Measurements from ENCODE around the gene PAQR6. TPM values are rescaled to one million over a fixed set of nuclear protein-coding genes. Genes with fewer than 3 reads are reported as not detected.

Gene PAQR6
- polyA plus RNA-seq, 4 donors: 2.4 to 6.8 (median 4.0) TPM

- no peak for DNase-seq (ENCODE audit: low read depth in 4 of 4, low spot score in 3 of 4)
Observed at GRCh38 chr1:156266051-156266450, 18.2 kb upstream of the PAQR6 start.

DNA sequence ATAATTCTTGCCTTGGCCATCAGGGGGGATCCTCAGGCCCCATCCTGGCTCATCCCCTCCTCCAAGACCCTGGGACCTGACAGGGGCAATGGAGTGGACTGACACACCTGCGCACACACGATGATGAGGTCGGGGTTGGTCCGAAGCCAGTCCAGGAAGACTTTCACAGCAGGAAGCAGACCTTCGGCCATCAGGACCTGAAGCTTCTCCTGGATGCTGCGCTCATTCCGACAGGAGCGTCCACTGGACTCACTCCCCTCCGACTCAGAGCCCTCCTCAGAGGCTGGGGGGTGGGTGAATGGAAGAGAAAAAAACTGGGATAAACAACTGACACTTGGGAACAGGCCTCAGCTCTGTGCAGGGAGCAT, 15.4 kb upstream of the PAQR6 start:
- DNase-seq (ENCODE audit: low read depth in 4 of 4, low spot score in 3 of 4): no peak

DNA sequence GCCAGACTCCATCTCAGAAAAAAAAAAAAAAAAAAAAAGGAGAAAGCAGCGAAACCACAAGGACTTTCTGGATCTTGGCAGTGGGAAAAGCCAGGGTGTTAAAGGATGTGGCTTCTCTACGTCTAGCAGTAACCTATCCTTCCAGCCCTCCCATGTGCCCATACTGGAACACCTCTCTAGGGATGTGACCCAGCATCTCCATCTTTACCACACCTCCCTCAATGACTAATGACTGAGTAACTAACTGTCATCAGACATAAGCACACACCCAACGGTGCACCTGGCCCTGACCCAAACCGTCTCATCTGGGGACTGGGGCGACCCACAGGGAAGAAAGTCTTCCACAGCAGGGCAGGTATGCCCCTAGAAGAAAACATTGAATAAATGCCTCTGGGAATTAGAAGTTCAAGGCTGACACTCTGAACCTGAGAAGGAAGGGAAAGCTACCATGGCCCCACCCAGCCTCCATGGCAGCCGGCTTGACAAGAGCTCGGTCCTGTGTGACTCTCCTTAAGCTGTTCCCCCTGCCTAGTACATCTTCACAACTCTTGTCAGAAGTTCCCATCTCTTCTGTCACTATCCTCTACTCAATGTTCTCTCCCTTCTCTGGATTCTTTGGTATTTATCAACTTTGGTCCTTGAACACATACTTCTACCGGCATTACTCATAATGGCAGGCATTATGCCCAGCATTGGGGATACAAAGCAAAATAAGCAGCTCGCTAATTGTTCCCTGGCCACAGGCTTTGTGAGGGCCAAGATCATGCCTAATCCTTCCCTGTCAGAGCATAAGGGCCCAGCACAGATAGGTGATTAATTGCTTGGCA, 14.8 kb upstream of the PAQR6 start:
- no peak for DNase-seq (ENCODE audit: low read depth in 4 of 4, low spot score in 3 of 4)

DNA sequence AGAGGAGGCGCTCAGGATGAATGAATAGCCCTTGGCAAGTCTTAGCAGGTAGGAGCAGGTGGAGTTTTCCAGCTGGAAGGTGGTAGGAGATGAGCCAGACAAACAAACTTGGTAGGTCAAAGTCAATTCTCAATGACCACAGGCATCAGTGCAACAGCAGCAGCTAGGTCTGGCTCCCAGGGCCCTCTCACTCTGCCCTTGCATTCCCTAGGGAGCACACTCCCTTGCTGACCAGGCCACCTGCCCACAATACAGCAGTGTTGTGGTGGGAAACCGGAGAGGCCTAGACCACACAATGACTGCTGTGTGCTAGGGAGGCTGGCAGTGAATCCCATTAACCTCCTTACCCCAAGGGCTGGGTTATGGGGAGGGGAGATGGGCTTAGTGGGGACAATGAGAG, 13.0 kb upstream of the PAQR6 start:
- no peak for DNase-seq (ENCODE audit: low read depth in 4 of 4, low spot score in 3 of 4)

DNA sequence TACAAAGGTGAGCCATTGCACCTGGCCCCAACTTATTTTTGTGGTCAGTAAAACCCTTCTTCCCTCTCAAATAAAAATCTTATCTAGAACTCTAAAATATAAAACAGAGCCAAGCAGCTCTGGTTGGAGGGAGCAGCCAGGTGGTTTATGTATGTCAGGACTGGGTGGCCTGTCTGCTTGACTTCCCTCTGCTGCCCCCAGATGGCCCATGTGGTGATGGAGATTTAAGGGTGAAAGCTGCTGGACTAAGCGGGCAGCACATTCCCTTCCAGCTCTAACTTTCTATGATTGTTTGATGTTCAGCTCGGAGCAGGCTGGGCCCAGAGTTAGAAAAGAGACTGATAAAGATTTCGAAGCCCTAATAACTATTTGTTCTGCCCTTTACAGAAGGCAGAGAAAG, 11.9 kb upstream of the PAQR6 start:
- no peak for DNase-seq (ENCODE audit: low read depth in 4 of 4, low spot score in 3 of 4)

- DNase-seq (ENCODE audit: low read depth in 4 of 4, low spot score in 3 of 4): no peak
Observed at GRCh38 chr1:156258859-156259258, 11.0 kb upstream of the PAQR6 start.

- no peak for DNase-seq (ENCODE audit: low read depth in 4 of 4, low spot score in 3 of 4)
Observed at GRCh38 chr1:156257711-156258110, 9.9 kb upstream of the PAQR6 start.

GRCh38 chr1:156253634-156254033, 5.8 kb upstream of the PAQR6 start:
- no peak for DNase-seq (ENCODE audit: low read depth in 4 of 4, low spot score in 3 of 4)

DNA sequence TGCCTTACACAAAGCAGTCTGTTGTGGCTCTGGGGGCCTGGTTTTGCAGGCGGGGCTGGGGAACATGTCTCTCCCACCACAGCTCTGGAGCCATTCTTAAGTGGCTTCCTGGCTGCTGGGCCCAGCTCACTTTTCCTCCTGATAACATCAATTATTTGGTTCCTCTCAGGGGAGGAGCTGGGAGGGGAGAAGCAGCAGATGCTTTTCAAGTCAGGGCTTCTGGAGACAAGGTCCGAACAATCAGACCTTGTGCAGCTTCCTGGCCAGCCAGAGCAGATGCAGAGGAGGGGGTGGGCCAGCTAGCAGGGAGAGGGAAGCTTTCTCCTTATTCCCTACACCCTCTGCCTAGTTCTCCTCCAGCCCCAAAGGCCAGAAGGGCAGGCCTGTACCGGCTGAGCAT, 3.7 kb upstream of the PAQR6 start:
- no peak for DNase-seq (ENCODE audit: low read depth in 4 of 4, low spot score in 3 of 4)

DNA sequence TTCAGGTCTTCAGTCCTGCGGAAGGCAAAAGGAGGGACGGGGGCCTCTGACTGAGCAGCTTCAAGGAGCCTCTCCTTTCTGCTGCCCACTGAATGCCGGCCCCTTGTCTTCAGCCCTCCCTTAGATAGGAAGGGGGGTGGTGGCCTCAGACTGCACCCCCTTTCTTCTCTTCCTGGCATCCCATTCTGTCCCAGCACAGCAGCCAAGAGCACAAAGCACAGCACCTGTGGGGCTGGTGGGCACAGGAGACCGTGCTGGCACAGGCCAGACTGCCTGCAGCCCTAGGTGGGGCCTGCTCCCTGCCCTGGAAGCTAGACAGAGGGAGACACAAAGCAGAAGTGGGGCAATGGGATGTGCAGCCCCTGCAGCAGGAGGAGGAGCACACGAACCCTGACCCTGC, 1.7 kb upstream of the PAQR6 start:
- DNase-seq (ENCODE audit: low read depth in 4 of 4, low spot score in 3 of 4): no peak

DNA sequence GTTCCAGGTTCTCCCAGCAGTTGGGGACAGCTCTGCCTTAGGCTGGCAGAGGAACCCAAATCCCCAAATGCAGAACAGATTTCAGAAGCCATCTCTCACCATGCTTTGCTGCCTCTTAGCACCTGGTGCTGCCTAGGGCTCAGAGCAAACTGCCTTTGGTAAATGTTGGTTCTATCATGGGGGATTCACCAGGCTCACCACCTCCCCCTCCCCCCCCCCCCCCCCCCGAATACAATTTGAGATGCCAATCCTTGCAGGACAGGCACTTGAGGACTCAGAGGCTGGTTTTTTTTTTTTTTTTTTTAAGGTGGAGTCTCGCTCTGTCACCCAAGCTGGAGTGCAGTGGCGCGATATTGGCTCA, 447 bp upstream of the PAQR6 start:
- DNase-seq (ENCODE audit: low read depth in 4 of 4, low spot score in 3 of 4): no peak

GRCh38 chr1:156246781-156247459, 936 bp downstream of the PAQR6 start:
- no peak for DNase-seq (ENCODE audit: low read depth in 4 of 4, low spot score in 3 of 4)

DNA sequence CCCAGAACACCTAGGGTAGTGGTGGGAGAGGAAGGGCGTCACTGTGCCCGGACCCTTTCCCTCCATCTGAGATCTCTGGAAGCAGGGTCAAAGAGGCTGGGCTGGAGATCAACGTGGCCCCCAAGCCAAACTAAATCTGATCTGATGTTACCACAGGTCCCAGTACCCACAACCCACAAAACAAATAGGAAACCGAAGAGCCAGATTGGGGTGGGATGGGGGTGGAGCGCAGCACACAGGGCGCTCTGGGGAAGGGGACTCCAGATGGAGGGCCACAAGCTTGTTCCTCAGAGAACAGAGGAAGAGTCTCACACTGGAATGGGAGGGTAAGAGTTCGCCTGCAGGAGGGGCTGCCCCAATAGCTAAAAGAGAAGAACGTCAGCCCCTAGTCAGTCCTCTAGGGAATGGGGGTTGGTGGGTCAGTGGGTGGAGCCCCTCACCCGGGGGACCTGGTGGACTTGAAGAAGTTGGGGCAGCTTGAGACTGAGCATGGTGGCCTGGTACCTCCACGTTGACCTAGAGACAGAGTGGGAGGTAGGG, 1.5 kb downstream of the PAQR6 start:
- DNase-seq (ENCODE audit: low read depth in 4 of 4, low spot score in 3 of 4): no peak

- DNase-seq (ENCODE audit: low read depth in 4 of 4, low spot score in 3 of 4): no peak
Observed at GRCh38 chr1:156245451-156246232, 2.2 kb downstream of the PAQR6 start.

DNA sequence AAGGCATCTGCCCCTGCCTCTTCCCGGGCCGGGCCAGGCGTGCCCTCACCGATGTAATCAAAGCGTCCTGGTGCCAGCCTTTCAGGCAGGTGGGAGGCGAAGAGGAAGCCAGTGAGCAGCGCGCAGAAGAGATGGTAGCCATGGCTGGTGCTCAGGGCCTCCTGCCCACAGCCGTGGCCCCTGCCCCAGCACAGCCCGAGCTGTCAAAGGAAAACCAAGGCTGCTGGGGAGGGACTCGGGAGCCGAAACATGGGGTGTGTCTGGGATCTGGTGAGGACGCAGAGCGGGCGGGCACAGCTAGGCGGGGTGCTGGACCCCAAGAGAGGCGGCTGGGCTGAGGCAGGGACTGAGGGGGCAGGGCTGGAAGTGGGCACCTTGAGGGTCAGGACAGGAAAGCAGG, 3.1 kb downstream of the PAQR6 start:
- DNase-seq (ENCODE audit: low read depth in 4 of 4, low spot score in 3 of 4): no peak

DNA sequence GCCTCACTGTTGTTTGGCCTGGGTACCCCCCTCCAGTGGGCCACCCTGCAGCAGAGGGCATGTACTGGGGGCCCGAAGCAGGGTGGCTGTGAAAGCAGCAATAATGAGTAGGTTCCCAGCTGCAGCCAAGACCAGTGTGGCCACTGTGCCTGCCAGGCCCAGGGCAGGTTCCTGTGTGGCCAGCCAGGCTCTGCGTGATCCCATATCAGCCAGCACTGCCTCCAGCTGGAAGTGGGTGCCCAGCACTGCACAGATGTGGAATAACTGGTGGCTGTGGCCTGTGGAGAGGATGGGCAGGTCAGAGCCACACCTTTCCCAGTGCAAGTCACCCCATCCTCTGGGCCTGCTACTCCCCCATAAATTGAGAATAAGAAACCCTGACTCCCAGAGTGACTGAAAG, 3.7 kb downstream of the PAQR6 start:
- DNase-seq (ENCODE audit: low read depth in 4 of 4, low spot score in 3 of 4): no peak

- DNase-seq (ENCODE audit: low read depth in 4 of 4, low spot score in 3 of 4): no peak
Observed at GRCh38 chr1:156242738-156243137, 5.1 kb downstream of the PAQR6 start.

GRCh38 chr1:156241926-156242325, 5.9 kb downstream of the PAQR6 start, which contains the start of gene BGLAP:
Gene BGLAP, plus strand, starts transcription at chr1:156242184. Its CDS starts 48 bp downstream, at chr1:156242232.
- DNase-seq (ENCODE audit: low read depth in 4 of 4, low spot score in 3 of 4): no peak

- DNase-seq (ENCODE audit: low read depth in 4 of 4, low spot score in 3 of 4): no peak
Observed at GRCh38 chr1:156241311-156241811, 6.5 kb downstream of the PAQR6 start.

GRCh38 chr1:156238248-156238647, 9.6 kb downstream of the PAQR6 start:
- no peak for DNase-seq (ENCODE audit: low read depth in 4 of 4, low spot score in 3 of 4)

DNA sequence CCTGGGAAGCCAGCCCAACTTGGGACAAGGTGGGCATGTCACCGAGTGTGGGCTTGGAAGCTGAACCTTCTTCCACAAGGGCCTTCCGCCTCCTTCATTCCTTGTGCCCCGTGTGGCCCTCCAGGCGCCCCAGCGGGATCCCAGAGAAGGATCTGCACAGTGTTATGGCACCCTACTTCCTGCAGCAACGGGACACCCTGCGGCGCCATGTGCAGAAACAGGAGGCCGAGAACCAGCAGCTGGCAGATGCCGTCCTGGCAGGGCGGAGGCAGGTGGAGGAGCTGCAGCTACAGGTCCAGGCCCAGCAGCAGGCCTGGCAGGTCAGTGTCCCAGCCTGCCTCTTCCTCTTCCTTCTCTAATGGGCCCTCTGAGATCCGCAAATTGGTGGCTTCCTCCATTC, 11.7 kb downstream of the PAQR6 start:
- DNase-seq (ENCODE audit: low read depth in 4 of 4, low spot score in 3 of 4): no peak
